NOMO-1 (cell line): ENCODE measurements around the gene P4HB.

Source experiments
- DNase-seq, 2 experiments: peaks; one replicate each; lab custom pipeline; 2025; ENCODE audit not compliant: unreplicated experiment in 2 of 2; lab: John Stamatoyannopoulos, UW

Gene P4HB

DNA sequence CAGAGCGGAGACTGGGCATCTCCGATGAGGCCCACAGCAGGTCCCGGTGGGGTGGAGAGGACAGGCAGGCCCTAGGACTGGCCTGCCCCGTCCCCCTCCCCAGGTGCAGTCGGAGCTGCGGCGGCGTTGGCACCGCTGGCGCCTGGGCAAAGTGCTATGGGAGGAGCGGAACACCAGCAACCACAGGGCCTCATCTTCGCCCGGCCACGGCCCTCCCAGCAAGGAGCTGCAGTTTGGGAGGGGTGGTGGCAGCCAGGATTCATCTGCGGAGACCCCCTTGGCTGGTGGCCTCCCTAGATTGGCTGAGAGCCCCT, 47.0 kb downstream of the P4HB start:
- no peak for DNase-seq

DNA sequence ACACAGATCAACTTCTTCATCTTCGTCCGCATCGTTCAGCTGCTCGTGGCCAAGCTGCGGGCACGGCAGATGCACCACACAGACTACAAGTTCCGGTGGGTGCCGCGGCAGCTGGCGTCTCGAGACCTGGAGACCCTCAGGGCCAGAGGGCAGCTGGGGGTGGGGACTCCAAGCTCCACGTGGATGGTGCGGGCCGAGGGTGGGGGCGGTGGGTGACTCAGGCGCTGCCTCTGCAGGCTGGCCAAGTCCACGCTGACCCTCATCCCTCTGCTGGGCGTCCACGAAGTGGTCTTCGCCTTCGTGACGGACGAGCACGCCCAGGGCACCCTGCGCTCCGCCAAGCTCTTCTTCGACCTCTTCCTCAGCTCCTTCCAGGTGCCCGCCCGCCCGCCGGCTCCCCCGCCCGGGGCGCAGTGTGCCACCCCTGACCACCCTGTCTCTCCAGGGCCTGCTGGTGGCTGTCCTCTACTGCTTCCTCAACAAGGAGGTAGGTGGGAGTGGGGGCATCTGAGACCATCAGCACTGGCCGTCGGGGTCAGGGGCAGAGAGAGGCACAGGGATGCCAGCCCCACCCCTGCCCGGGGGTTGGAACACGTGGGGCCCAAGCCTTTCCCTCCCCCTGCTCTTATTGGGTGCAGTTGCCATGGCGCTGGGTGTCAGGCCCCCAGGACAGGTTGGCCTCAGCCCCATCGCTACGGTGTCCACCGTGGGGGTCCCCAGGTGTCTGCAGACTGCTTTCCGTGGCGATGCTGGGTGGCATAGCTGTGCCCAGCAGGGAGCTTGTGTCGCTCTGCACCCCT, 47.6 kb downstream of the P4HB start:
- no peak for DNase-seq

DNA sequence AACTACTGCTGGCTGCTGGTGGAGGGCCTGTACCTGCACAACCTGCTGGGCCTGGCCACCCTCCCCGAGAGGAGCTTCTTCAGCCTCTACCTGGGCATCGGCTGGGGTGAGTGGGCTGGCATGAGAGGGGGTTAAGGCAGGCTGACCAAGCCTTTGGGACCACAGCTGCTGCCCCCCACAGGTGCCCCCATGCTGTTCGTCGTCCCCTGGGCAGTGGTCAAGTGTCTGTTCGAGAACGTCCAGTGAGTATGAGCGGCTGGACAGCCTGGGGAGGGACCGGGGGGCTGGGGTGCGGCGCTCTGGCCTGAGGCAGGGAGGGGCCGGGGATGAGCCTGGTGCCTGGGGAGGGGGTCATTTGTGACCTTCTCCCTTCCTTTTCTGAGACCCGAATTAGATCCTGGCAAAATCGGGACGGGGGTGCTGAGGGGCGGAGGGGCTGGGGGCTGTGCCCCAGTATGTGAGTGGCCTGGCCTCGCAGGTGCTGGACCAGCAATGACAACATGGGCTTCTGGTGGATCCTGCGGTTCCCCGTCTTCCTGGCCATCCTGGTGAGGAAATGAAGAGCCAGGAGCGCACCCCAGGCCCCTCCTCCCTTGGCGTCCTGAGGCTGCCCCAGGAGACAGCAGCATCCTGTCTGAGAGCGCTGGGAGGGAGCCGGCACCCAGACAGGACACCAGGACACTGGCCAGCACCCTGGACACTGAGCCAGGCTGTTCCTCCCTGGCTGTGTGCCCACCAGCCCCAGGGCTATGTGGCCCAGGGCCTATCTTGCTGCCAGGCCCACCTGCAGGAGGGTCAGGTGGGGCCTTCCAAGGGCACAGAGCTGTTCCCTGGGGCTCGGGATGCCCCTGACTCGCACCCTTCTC, 48.4 kb downstream of the P4HB start:
- no peak for DNase-seq

DNA sequence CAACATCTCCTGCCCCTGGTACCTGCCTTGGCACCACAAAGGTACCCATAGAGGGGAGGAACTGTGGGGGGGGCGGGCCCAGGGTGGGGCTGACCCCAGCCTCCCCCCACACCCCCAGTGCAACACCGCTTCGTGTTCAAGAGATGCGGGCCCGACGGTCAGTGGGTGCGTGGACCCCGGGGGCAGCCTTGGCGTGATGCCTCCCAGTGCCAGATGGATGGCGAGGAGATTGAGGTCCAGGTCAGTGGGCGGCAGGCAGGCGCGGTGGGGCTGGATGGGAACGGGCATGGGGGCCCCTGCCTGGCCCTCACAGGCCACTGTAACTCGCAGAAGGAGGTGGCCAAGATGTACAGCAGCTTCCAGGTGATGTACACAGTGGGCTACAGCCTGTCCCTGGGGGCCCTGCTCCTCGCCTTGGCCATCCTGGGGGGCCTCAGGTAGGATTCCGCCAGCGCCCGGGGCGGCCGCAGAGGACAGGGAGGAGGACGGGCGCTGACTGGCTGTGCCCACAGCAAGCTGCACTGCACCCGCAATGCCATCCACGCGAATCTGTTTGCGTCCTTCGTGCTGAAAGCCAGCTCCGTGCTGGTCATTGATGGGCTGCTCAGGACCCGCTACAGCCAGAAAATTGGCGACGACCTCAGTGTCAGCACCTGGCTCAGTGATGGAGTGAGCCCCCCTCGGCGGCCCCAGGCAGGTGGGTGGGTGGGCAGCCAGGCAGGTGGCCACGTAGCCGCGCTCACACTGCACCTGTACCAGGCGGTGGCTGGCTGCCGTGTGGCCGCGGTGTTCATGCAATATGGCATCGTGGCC, 49.2 kb downstream of the P4HB start:
- DNase-seq, result no peak

DNA sequence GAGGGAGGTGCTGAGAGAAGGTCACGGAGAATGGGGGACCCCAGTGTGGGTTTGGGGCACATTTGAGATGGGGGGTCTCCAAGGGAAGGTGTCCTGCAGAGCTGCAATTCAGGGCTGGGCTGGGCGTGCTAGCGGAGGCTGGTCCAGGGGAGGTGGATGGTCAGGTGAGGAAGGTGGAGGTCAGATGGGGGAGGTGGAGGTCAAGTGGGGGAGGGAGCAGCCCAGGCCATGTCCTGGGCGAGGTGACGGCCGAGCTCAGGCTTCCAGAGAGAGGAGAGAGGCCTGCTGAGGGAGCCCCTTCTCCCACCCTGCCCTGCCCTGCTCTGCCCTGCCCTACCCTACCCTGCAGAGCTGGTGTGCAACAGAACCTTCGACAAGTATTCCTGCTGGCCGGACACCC, 49.9 kb downstream of the P4HB start:
- no peak for DNase-seq

DNA sequence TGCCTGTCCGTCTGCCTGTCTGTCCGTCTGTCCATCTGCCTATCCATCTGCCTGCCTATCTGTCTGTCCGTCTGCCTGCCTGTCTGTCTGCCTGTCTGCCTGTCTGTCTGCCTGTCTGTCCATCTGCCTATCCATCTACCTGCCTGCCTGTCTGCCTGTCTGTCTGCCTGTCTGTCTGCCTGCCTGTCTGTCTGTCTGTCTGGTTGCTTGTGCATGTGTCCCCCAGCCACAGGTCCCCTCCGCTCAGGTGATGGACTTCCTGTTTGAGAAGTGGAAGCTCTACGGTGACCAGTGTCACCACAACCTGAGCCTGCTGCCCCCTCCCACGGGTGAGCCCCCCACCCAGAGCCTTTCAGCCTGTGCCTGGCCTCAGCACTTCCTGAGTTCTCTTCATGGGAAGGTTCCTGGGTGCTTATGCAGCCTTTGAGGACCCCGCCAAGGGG, 50.8 kb downstream of the P4HB start:
- DNase-seq, result no peak

DNA sequence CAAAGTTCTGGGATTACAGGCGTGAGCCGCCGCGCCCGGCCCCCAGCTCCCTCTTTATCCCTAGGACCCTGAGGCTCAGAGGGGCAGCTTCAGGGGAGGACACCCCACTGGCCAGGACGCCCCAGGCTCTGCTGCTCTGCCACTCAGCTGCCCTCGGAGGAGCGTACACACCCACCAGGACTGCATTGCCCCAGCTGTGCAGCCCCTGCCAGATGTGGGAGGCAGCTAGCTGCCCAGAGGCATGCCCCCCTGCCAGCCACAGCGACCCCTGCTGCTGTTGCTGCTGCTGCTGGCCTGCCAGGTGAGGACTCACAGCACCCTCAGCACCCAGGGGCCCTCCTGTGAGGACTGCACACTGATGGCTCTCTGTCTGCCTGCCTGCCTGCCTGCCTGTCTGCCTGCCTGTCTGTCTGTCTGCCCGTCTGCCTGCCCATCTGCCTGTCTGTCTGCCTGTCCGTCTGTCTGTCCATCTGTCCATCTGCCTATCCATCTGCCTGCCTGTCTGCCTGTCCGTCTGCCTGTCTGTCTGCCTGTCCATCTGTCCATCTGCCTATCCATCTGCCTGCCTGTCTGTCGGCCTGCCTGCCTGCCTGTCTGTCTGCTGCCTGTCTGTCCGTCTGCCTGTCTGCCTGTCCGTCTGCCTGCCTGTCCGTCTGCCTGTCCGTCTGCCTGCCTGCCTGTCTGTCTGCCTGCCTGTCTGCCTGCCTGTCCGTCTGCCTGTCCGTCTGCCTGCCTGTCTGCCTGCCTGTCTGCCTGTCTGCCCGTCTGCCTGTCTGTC, 51.4 kb downstream of the P4HB start:
- DNase-seq, result no peak

DNA sequence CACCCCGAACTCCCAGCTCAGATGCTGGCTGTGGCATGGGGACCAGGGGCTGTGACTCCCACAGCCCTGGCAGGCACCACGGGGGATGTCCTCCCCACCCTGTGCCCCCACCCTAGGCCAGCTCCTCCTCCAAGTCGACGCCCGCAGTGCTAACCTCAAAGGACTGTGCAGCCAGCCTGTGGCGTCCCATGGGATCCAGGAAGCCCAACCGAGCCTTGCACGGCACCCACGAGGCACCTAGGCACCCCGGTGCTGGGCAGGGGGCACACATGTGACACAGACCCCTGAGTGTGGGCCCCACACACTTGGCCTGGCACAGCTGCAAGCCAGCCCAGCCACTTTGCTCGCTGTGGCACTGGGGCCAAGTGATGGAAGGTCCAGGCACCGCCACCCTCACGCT, 52.5 kb downstream of the P4HB start:
- no peak for DNase-seq

DNA sequence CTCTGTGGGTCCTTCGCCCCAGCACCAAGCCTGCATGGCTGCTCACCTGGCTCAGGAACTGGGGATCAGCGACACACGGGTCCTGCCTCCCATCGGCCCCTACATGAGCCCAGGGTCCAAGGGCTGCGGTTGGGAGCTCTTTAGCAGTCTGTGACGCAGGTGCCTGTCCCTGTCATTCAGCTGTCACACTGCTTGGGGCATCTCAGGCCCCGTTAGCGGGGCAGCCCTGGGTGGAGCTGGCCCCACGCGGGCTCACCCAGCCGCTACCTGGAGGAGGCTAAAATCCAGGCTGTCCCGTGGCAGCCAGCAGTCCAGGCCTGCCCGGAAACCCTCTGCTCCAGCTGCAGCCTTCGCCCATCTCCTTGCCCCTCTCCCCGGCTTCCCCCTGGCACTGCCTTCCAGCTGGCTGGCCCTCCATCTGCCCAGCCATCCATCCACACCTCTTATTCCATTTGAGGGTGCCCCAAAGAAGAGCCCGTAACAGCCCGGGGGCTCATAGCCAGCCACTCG, 53.1 kb downstream of the P4HB start:
- DNase-seq, result no peak

DNA sequence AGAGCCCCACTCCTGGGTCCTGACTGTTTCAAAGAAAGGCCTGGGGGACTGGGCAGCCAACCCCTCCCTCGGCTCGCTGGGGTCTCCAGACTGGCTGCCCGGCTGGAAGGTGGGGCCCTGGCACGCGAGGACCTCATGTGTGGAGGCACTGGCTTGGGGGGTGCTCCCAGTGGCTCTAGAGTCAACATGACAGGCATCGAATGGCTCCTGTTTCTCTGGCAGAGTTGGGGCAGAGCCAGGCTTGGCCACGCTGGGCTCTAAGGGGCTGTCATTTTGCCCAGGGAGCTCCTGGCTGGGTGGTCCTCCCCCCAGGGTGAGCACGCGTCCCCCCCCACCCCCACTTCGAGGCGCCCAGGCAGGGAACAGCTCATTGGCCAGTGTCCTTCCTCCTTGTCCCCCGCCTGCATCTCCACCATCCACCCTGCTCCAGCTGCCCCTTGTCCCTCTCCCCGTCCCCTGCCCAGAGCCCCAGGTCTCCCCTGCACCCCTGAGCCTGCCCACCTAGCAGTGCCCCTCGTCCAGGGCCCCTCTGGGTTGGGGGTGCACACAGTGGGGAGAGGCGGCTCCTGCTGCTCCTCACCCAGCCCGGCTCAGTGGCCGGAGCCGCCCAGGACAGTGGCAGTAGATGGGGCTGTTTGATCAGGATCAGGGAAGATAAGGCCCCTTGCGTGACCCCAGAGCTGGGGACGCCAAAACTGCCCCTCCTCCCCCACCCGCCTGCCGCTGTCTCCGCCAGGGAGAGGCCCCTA, 53.7 kb downstream of the P4HB start:
- DNase-seq, result no peak

DNA sequence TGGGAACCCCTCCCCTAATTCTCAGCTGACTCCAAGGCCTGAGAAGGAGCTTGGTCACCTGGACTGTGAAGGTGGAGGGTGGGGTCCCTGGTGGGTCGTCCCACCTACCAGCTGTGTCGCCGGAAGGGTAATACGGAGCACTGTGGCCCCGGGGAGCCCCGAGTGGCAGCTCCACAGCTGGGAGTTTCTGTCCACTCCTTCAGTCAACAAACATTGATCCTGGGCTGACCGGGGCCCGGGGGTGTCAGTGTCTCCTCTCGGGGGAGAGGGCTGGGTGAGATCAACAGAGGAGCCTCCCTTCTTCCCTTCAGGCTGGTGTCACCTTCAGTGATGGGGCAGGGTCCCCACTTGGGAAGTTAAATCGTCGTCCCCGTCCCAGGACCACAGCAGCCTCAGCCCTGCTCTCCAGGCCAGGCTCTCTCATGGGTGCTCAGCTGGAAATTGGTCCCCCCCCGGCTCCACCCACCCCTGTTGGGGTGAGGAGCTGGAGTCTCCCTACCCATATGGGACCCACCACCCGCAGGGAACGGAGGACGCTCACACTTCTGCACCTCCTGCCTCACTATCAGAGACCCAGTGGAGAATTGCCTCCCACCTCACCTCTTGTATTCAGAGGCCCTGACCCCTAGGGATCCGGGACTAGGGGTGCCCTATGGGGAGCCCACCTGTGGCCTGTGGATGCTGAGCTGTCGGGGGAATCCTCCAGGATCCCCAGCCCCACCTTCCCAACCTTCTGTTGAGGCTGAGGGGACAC, 54.5 kb downstream of the P4HB start:
- no peak for DNase-seq

DNA sequence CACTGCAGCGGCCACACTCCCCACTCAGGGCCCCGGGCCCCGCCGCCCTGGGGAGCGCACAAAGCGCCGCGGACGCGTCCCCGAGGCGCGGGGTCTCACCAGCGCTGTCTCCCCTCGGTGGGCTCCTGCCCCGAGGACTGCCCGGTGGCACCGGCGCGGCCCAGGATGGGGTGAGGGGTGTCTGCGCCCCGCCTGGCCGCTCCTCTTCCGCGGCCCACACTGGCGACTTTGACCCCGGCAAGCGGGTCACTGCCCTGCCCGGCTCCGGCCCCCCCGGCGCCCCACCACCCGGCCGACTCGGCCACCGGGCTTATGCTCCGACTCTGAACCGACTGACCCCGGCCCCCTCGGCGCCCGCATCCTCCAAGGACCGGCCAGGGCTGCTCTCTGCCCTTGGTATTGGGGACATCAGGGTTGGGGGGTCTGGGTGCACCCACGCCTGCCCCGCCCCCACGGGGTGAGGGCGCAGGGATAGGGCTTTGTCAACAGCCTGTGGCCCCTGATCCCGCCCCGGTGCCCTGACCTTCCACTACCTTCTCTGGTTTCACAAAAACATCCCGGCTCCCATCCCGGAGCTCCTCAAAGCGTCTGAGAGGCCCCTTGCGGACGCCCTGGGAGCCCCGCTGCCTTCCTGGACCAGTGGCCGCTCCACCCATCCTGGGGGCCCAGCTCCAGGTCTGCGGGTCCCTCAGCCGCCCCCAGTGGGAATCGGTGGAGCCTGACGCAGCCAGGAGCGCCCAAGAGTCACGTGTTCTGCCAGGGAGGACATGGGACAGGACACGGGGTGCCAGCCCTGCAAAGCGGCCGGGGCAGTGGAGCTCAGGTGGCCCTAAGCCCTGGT, 55.6 kb downstream of the P4HB start:
- DNase-seq, result no peak

DNA sequence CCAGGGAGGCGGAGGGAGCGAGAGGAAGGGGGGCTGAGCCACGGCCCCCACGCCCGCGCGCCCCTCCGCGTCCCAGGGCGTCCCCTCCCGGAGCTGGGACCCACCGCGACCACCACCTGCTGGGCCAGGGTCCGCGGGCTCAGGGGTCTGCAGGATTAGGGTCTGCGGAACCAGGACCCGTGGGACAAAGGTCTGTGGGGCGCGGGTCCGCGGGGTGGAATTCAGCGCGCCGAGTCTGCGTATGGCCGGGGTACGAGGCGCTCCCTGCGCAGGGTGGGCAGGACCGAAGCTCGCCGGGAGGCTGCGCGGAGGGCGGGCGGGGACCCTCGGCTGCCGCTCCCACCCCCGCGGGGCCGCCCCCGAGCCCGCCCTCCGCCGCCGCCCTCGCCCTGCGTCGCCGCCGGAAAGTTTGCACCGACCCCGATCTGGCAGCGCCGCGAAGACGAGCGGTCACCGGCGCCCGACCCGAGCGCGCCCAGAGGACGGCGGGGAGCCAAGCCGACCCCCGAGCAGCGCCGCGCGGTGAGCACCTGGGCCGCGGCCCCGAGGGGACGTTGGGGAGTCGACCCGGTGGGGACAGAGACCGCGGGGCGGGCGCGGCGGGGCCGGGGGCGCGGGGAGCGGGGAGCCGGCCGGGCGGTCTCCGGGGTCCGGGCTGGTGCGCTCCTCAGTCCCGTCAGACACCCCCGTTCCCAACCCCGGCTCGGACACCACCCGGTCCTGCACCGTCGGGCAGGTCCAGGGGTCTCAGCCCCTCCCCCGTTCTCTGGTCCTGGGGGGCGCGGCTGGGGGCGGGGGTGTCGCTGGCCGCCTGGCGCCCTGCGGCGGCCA, 56.4 kb downstream of the P4HB start, which contains the start of gene GCGR:
GCGR (plus strand) TSS at position 423 of the 831 bp plus-strand sequence. CDS start 4,869 bp downstream, outside the sequence.
- DNase-seq, result no peak

DNA sequence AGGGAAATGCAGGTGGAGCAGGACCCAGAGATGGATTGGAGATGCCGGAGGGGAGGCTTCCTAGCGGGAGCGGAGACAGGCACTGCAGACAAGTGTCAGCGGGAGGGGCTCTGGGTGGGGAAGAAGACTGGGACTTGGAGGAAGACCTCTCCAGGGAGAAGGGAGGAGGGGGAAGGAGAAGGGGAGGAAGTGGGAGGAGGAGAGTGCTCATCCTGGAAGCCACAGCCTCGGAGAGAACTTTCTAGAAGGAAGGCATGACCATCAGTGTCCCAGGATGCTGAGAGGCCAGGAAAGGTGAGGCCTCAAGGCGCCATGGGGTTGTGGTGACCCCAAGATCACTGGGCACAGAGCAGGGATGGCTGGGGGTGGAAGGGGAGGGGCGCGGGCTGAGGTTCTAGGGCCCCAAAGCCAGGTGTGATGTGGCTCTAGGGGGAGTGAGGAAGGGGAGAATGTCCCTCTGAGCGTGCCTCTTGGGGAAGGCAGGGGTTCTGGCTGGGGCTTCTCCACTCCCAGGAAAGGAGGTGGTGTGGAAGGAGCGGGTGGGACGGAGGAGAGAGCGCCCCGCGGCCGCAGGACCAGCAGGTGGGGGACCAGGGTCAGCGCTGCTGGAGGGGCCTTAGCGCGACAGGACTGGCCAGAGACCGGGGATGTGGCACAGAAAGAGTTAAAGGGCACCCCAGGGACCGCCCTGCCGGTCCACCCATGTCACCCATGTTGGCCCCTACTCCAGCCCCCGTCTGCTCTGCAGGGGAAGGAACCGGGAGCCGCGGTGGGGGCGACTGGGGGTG, 57.3 kb downstream of the P4HB start:
- no peak for DNase-seq

DNA sequence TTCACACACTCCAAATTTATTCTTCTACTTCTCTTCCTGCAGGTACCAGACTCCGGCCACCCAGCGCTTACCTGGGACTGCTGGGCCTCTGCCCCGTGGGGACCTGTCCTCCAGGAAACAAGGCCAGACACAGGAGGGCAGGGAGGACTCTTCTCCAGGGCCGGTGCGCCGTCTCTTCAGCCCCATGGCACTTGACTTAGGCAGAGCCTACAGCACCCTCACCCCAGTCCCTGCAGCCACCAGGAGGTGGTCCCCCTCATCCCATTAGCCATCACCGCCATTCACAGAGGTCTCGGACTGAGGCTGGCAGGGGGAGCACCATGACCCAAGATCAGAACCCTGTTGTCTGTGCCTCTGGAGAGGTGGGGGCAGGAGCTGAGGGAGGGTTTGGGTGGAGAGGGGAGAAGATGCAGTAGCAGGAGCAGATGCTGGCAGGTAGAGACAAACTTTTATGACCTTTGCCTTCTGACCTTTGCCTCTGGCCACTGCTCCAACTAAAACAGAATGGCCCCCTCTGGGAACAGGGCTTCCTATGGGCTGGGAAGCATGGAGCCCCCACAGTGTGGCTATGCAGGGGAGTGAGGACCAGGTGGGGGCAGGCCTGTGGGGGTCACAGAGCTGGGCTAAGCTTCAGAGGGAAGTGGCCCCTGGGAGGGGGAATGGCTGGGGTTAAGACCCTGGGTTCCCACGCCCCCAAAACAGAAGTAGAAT, 58.1 kb downstream of the P4HB start:
- DNase-seq, result no peak

DNA sequence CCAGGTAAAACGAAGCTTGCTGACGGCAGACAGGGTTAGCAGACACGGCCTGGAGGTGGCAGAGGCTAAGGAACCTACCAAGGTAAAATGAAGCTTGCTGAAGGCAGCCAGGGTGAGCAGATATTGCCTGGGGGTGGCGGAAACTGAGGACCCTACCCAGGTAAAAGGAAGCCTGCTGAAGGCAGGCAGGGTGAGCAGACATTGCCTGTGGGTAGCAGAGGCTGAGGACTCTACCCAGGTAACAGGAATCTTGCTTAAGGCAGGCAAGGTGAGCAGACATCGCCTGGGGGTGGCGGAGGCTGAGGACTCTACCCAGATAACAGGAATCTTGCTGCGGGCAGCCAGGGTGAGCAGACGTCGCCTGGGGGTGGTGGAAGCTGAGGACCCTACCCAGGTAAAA, 59.0 kb downstream of the P4HB start:
- DNase-seq, result no peak
